HepG2 (cell line): ENCODE results near the gene MYOF. TPM values are rescaled to one million over a fixed set of nuclear protein-coding genes. Genes with fewer than 3 reads are reported as not detected.
A peak's percentile ranks its signal among the peaks of the same experiment; 100 is the strongest.

Source experiments
- FOXA3 ChIP-seq: IDR thresholded peaks from 2 replicates; pipeline ENCODE4 v1.6.1; 2016; ENCODE audit warnings: missing genetic modification reagents, missing compliant biosample characterization
- GATAD1 ChIP-seq: IDR thresholded peaks from 2 replicates; pipeline ENCODE4 v1.6.1; 2016; ENCODE audit warnings: missing genetic modification reagents, missing compliant biosample characterization
- HOXA9 ChIP-seq: sonication (generic); formaldehyde crosslinking; IDR thresholded peaks from 2 replicates; pipeline ENCODE4 v1.8.1; 2022; ENCODE audit warnings: missing genetic modification reagents, mild to moderate bottlenecking, moderate library complexity, borderline replicate concordance
- KDM5A ChIP-seq: fragments of 200-600 bp; sonication (generic); IDR thresholded peaks from 2 replicates; pipeline ENCODE4 v1.7.0; 2018; ENCODE audit warnings: antibody characterized with exemption, mild to moderate bottlenecking, low read length, borderline replicate concordance
- KLF16 ChIP-seq, 2 experiments: sonication (generic) in 1 of 2; formaldehyde crosslinking in 1 of 2; IDR thresholded peaks; 2 replicates each; pipeline versions ENCODE4 v1.6.1 to v1.8.0; 2016 to 2023; ENCODE audit warnings: missing genetic modification reagents in 2 of 2, missing compliant biosample characterization in 1 of 2
- PHF8 ChIP-seq: sonication (generic); formaldehyde crosslinking; IDR thresholded peaks from 2 replicates; pipeline ENCODE4 v1.5.0; 2020; ENCODE audit warnings: missing genetic modification reagents
- RAD21 ChIP-seq: fragments of 450-650 bp; formaldehyde crosslinking; IDR thresholded peaks from 2 replicates; pipeline ENCODE4 v1.5.0; 2020; ENCODE audit warnings: mild to moderate bottlenecking
- RERE ChIP-seq: IDR thresholded peaks from 2 replicates; pipeline ENCODE4 v1.6.1; 2016; ENCODE audit warnings: low read depth, missing genetic modification reagents, missing compliant biosample characterization
- STAT6 ChIP-seq: sonication (generic); formaldehyde crosslinking; IDR thresholded peaks from 2 replicates; pipeline ENCODE4 v1.4.0; 2020; ENCODE audit warnings: missing genetic modification reagents, mild to moderate bottlenecking, borderline replicate concordance
- THAP9 ChIP-seq: sonication (generic); formaldehyde crosslinking; IDR thresholded peaks from 2 replicates; pipeline ENCODE4; 2020; ENCODE audit warnings: missing genetic modification reagents, mild to moderate bottlenecking, borderline replicate concordance
- ZBTB44 ChIP-seq: sonication (generic); formaldehyde crosslinking; IDR thresholded peaks from 2 replicates; pipeline ENCODE4 v1.4.0; 2020; ENCODE audit warnings: missing genetic modification reagents
- ZNF143 ChIP-seq: sonication (generic); formaldehyde crosslinking; IDR thresholded peaks from 2 replicates; pipeline ENCODE4 v1.4.0; 2020; ENCODE audit warnings: missing genetic modification reagents
- ZNF747 ChIP-seq: sonication (generic); formaldehyde crosslinking; IDR thresholded peaks from 2 replicates; pipeline ENCODE4 v1.8.1; 2023; ENCODE audit warnings: missing genetic modification reagents, mild to moderate bottlenecking, borderline replicate concordance
- polyA plus RNA-seq, 8 experiments: library from polyadenylated mRNA; depleted of rRNA in 3 of 8; stranded (reverse) in 7 of 8; unstranded in 1 of 8; fragments of >200 nt; fragmentation: Illumina TruSeq in 4 of 8; extraction: Trizol in 4 of 8; gene quantifications; 2 replicates each; pipeline versions ENCODE4 v1.2.1 to v1.2.3, GENCODE V29; 2011 to 2016; ENCODE audit warnings: low read depth in 4 of 8, missing spikeins in 1 of 8, mixed read lengths in 1 of 8; ENCODE audit not compliant: insufficient read depth in 1 of 8
- total RNA-seq, 5 experiments: library from RNA; depleted of rRNA; stranded (reverse); fragments of >200 nt; fragmentation: Illumina TruSeq; extraction: Trizol; gene quantifications; 2 replicates each; pipeline ENCODE4 v1.2.3, GENCODE V29; 2016; ENCODE audit warnings: low read depth in 1 of 5

The MYOF gene
- total and polyA plus RNA-seq, 2 of the 13 experiments (the other 11 are each of a cell fraction or from before 2014, with no cell fraction given) = 0.18 to 0.42 TPM

- TF ChIP-seq FOXA3 (CRISPR knock-in tag) = peak; percentile 26; the same call in 1 of the 2 replicates
- peak in 1 of 2 experiments; percentile 81; a peak in 2 of 4 replicates for TF ChIP-seq KLF16 (CRISPR knock-in tag; IDR thresholded peaks at IDR 0.05)
- TF ChIP-seq RAD21 (CRISPR knock-in tag) = 0 out of 2 replicates have a peak, but pooled peaks have one; percentile 25
- peak; percentile 68 for TF ChIP-seq PHF8
- TF ChIP-seq GATAD1 (CRISPR knock-in tag) = peak; percentile 93
- TF ChIP-seq STAT6 = no peak
- 0 out of 2 replicates have a peak, but pooled peaks have one; percentile 11 for TF ChIP-seq RERE
- TF ChIP-seq KDM5A = peak; percentile 70
- no peak for TF ChIP-seq ZNF143 (CRISPR knock-in tag)
- peak; percentile 45; the same call in 1 of the 2 replicates for TF ChIP-seq THAP9 (CRISPR knock-in tag)
- TF ChIP-seq HOXA9 = peak; percentile 97; the same call in 1 of the 2 replicates
- 0 out of 2 replicates have a peak, but pooled peaks have one; percentile 40 for TF ChIP-seq ZBTB44 (CRISPR knock-in tag)
- TF ChIP-seq ZNF747 = 0 out of 2 replicates have a peak, but pooled peaks have one; percentile 29
Measured at GRCh38 chr10:93496322-93497041, 14.3 kb upstream of the MYOF start, which contains the start of gene CEP55 (continued).
